ENCODE measurements around the gene MYO18A.

MYO18A gene

DNA sequence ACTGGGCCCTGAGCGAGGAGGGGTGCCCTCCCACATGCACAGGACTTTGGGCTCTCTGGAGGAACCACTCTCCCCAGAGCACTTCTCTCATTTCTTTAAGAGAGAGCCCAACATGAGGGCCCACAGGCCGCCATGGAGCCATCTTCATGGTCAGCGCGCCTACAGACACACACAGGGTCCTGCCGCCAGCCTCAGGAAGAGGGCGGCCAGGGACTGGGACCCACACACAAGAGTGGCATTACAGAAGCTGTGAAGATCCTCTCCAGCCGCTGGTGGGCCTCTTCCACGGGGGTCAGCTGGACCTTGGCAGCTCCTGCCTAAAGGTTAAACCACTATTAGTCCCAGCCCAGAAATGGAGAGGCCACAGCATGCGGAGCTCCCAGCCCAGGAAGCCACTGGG lies 54.5 kb downstream of the MYO18A start:
- Histone ChIP-seq H3K4me1 (no peaks in the 10 kb centered on the region), H3K9me3 (no peaks in the 10 kb centered on the region), H3K27me3 (ENCODE audit: low read depth) (no peaks in the 10 kb centered on the region), H3K36me3 (replicated peaks) (no peaks in the 10 kb centered on the region), H3K4me3 (no peak overlapping the region)
- in situ Hi-C loops (cut with MboI; ENCODE audit: low sequenced_read_pairs) = no loop called here
- DNase-seq (ENCODE audit: low spot score in 2 of 2) = no peak

- DNase-seq (ENCODE audit: low spot score in 2 of 2) = no peak
- Histone ChIP-seq H3K9me3 (no peaks in the 10 kb centered on the region), H3K27me3 (ENCODE audit: low read depth) (no peaks in the 10 kb centered on the region), H3K4me3 (no peak overlapping the region), H3K36me3 (replicated peaks) (no peaks in the 10 kb centered on the region), H3K4me1 (no peaks in the 10 kb centered on the region)
- in situ Hi-C loops (cut with MboI; ENCODE audit: low sequenced_read_pairs) = no loop called here
Measured at GRCh38 chr17:29124925-29125273, 55.3 kb downstream of the MYO18A start.

- Histone ChIP-seq H3K36me3 (replicated peaks) (no peaks in the 10 kb centered on the region), H3K4me1 (no peaks in the 10 kb centered on the region), H3K4me3 (no peak overlapping the region), H3K27me3 (ENCODE audit: low read depth) (no peaks in the 10 kb centered on the region), H3K9me3 (no peaks in the 10 kb centered on the region)
- DNase-seq (ENCODE audit: low spot score in 2 of 2) = peak; percentile 60 to 70
- in situ Hi-C loops (cut with MboI; ENCODE audit: low sequenced_read_pairs) = no loop called here
Measured at GRCh38 chr17:29124135-29124924, 55.9 kb downstream of the MYO18A start.

DNA sequence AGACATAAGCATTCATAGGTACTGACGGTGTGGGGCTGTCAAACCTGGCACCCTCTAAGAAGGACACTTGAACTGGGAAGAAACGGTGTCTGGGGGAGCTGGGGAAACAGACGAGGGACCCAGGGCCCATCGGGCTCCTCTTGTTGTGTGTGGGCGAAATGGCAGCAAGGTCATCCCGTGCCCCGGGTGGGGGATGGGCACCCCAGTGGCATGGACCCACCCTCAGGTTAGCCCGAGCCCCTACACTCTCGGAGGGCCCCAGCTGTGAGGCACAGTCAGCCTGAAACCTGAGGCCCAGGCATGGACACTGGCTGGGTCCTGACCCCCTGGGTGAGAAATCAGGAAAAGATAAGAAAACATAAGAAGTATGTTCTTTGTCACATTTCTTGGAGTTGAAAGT lies 57.1 kb downstream of the MYO18A start:
- no peaks in the 10 kb centered on the region for H3K27me3 ChIP-seq (ENCODE audit: low read depth)
- no peaks in the 10 kb centered on the region for H3K36me3 ChIP-seq (replicated peaks)

DNA sequence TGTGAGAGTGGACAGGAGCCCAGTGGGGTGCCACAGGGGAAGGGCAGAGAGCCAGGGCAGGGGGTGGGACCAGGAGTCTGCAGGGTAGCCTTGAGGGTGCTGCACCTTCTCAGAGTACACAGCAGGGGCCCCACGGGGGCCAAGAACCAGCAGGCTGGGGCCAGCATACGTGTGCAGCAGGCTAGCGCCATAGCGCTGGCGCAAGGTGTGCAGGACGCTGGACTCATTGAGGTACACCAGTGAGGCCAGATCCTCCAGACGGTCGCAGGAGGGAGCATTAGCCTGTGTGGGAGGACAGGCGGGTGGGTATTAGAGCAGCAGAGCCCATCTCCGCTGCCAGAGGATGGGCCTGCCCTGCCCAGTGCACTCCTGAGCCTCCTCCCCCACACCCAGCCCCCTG lies 58.8 kb downstream of the MYO18A start:
- H3K9me3 ChIP-seq = no peaks in the 10 kb centered on the region
- no peaks in the 10 kb centered on the region for H3K27me3 ChIP-seq (ENCODE audit: low read depth)
- no peak for DNase-seq (ENCODE audit: low spot score in 2 of 2)
- H3K4me3 ChIP-seq = no peak overlapping the region
- H3K4me1 ChIP-seq = no peaks in the 10 kb centered on the region
- in situ Hi-C loops (cut with MboI; ENCODE audit: low sequenced_read_pairs) = no loop called here
- H3K36me3 ChIP-seq (replicated peaks) = no peaks in the 10 kb centered on the region

More for the DNA sequence above, 57.1 kb downstream of the MYO18A start:
- in situ Hi-C loops (cut with MboI; ENCODE audit: low sequenced_read_pairs) = no loop called here
- no peak overlapping the region for H3K4me3 ChIP-seq
- DNase-seq (ENCODE audit: low spot score in 2 of 2) = no peak
- H3K9me3 ChIP-seq = no peaks in the 10 kb centered on the region
- H3K4me1 ChIP-seq = no peaks in the 10 kb centered on the region

DNA sequence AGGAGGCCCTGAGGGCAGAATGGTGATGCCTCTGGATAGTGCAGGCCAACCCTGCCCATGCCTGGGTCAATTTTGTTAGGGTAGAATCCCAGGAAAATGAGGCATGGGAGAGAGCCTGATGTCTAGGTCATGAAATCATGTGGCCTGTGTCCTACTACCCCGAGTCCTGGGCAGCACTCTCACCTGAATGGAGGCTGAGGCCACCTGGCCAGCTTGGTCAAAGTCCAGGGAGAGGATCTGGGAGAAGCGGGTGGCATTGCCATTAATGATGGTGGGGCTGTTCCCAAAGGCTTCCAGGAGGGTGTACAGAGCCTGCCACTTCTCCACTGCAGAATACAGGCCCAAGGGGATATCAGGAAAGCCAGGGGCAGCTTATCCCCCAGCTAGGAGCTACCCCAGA lies 59.8 kb downstream of the MYO18A start:
- no peaks in the 10 kb centered on the region for H3K4me1 ChIP-seq
- no peak for DNase-seq (ENCODE audit: low spot score in 2 of 2)
- H3K9me3 ChIP-seq = no peaks in the 10 kb centered on the region
- no peaks in the 10 kb centered on the region for H3K27me3 ChIP-seq (ENCODE audit: low read depth)
- in situ Hi-C loops (cut with MboI; ENCODE audit: low sequenced_read_pairs) = no loop called here
- no peaks in the 10 kb centered on the region for H3K36me3 ChIP-seq (replicated peaks)
- H3K4me3 ChIP-seq = no peak overlapping the region

- H3K36me3 ChIP-seq (replicated peaks) = no peaks in the 10 kb centered on the region
- no peaks in the 10 kb centered on the region for H3K4me1 ChIP-seq
- no peak for DNase-seq (ENCODE audit: low spot score in 2 of 2)
- no peak overlapping the region for H3K4me3 ChIP-seq
- no peaks in the 10 kb centered on the region for H3K27me3 ChIP-seq (ENCODE audit: low read depth)
- in situ Hi-C loops (cut with MboI; ENCODE audit: low sequenced_read_pairs) = no loop called here
- H3K9me3 ChIP-seq = no peaks in the 10 kb centered on the region
Measured at GRCh38 chr17:29119265-29119664, 60.9 kb downstream of the MYO18A start.

GRCh38 chr17:29116804-29117753 lies 63.1 kb downstream of the MYO18A start:
- Histone ChIP-seq H3K9me3 (no peaks in the 10 kb centered on the region), H3K36me3 (replicated peaks) (no peaks in the 10 kb centered on the region), H3K27me3 (ENCODE audit: low read depth) (no peaks in the 10 kb centered on the region), H3K4me3 (no peak overlapping the region), H3K4me1 (no peaks in the 10 kb centered on the region)
- DNase-seq (ENCODE audit: low spot score in 2 of 2) = peak in 1 of 2 experiments; percentile 87
- in situ Hi-C loops (cut with MboI; ENCODE audit: low sequenced_read_pairs) = no loop called here

DNA sequence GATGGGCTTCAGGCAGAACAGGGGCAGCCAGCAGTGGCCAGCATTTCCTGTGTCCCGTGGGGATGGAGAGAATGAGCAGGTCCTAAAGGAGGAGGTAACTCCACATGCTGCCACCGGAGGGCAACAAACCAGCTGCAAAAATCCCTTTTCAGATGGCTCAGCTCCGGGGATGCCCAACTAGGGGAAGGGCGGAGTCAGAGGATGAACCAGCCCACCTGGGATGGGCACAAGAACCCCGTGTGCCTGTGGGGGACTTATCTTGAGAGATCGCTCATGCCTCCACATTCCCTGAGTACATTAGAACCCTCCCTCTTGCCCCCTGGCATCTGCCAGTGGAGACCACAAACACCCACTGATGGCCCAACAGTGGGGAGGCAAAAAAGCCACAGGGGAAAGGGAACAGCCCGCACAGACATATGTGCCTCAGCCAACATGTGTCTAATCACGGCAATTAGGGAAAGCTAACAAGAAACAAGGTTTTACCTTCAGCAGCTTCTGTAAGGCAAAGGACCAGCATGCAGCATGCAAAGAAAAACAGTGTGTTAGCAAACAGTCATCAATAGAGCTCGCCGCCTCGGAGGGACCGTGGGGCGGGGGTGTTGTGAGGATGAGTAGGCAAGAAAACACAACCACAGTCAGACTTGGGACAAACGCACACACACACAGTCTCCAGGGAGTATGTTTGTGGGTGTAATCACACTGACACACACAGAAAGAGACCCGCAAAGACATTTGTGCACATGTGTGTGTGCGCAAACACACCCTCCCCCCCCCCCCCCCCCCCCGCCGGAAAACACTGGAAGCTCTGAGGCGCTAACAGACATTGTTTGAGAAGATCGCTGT lies 64.0 kb downstream of the MYO18A start:
- no peaks in the 10 kb centered on the region for H3K4me1 ChIP-seq

DNA sequence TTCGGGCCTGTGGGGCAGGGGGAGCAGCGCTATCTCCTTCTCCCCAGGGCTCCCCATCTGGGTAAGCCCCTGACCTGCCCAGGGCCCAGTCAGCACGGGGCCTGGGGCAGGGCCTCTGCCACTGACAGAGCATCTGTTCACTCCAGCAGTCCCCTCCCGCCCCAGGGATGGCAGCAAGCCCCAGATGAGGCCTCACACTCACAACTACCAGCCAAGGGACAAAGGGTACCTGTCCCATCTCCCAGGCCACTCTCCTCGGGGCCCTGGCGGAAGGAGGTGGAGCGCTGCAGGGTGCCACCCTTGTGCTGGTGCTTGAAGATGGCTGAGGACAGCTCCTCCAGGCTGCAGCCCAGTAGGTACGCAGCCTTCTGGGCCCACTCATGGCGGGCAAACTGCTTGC lies 64.8 kb downstream of the MYO18A start:
- H3K4me1 ChIP-seq = no peaks in the 10 kb centered on the region
- H3K4me3 ChIP-seq = no peak overlapping the region
- no peak for DNase-seq (ENCODE audit: low spot score in 2 of 2)
- no peaks in the 10 kb centered on the region for H3K9me3 ChIP-seq
- in situ Hi-C loops (cut with MboI; ENCODE audit: low sequenced_read_pairs) = no loop called here
- 0 out of 2 replicates have a peak, but pooled peaks cover 4% of the 10 kb centered on the region for H3K36me3 ChIP-seq (replicated peaks)
- no peaks in the 10 kb centered on the region for H3K27me3 ChIP-seq (ENCODE audit: low read depth)

More for the DNA sequence above, 64.0 kb downstream of the MYO18A start:
- Histone ChIP-seq H3K9me3 (no peaks in the 10 kb centered on the region), H3K4me3 (no peak overlapping the region), H3K27me3 (ENCODE audit: low read depth) (no peaks in the 10 kb centered on the region), H3K36me3 (replicated peaks) (0 out of 2 replicates have a peak, but pooled peaks cover 2% of the 10 kb centered on the region)
- DNase-seq (ENCODE audit: low spot score in 2 of 2) = peak in 1 of 2 experiments; percentile 67
- in situ Hi-C loops (cut with MboI; ENCODE audit: low sequenced_read_pairs) = no loop called here

DNA sequence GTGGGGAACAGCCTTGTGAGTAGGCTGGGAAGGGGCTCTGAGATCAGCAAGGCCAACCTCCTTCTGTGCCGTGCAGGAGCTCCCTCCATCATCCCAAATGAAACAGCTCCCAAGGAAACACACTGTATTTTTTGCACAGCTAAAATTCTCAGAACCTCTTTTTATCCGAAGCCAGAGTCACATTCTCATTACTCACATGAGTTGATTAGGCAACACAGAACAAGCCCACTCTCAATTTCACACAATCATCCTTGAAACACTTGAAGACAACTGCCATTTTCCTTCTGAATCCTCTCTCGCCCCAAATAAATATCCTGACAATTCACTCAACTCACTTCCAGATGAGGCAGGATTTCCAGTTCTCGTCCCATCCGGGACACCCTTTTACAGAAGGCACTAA lies 66.1 kb downstream of the MYO18A start:
- DNase-seq (ENCODE audit: low spot score in 2 of 2) = no peak
- 0 out of 2 replicates have a peak, but pooled peaks cover 4% of the 10 kb centered on the region for H3K36me3 ChIP-seq (replicated peaks)
- no peaks in the 10 kb centered on the region for H3K4me1 ChIP-seq
- no peak overlapping the region for H3K4me3 ChIP-seq
- H3K9me3 ChIP-seq = no peaks in the 10 kb centered on the region
- in situ Hi-C loops (cut with MboI; ENCODE audit: low sequenced_read_pairs) = no loop called here
- no peaks in the 10 kb centered on the region for H3K27me3 ChIP-seq (ENCODE audit: low read depth)

DNA sequence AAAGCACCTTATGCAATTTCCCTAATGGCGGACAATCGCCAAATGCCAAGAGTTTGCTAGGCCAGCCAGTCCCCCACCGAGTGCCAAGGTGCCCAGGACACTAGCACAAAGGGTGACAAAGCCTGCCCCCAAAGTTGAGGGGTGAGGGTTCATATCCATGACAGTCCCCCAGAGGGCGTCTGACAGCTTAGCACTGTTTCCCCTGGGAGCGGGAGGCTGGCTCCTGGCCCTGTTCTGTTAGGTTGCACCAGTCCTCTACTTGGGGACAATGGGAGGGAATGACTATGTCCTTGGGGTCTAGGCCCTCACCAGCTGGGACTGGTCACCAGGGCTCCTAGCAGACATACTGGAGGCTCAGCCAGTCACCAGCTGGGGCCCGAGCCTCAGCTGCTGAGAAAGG lies 66.9 kb downstream of the MYO18A start:
- no peak overlapping the region for H3K4me3 ChIP-seq
- in situ Hi-C loops (cut with MboI; ENCODE audit: low sequenced_read_pairs) = no loop called here
- no peaks in the 10 kb centered on the region for H3K4me1 ChIP-seq
- no peaks in the 10 kb centered on the region for H3K9me3 ChIP-seq
- peak in 1 of 2 experiments; percentile 26 for DNase-seq (ENCODE audit: low spot score in 2 of 2)
- H3K36me3 ChIP-seq (replicated peaks) = peaks cover 4% of the 10 kb centered on the region; the same call in 1 of the 2 replicates
- H3K27me3 ChIP-seq (ENCODE audit: low read depth) = no peaks in the 10 kb centered on the region

GRCh38 chr17:29112771-29113295 lies 67.4 kb downstream of the MYO18A start:
- in situ Hi-C loops (cut with MboI; ENCODE audit: low sequenced_read_pairs) = no loop called here
- DNase-seq (ENCODE audit: low spot score in 2 of 2) = no peak
- no peaks in the 10 kb centered on the region for H3K27me3 ChIP-seq (ENCODE audit: low read depth)
- H3K4me3 ChIP-seq = no peak overlapping the region
- peaks cover 4% of the 10 kb centered on the region; the same call in 1 of the 2 replicates for H3K36me3 ChIP-seq (replicated peaks)
- no peaks in the 10 kb centered on the region for H3K4me1 ChIP-seq
- no peaks in the 10 kb centered on the region for H3K9me3 ChIP-seq
